HG03342 (cell line): ENCODE results near the gene DNAJC19.
A peak's percentile ranks its signal among the peaks of the same experiment; 100 is the strongest.
"Not testable (repeated sequence)": the region's sequence is repeated elsewhere in the genome, so short reads cannot be mapped to it uniquely, and the experiment has no call there.

Source experiments
- ATAC-seq: cut with Tn5 transposase; IDR thresholded peaks from one replicate; pipeline ENCODE4 v1.9.1; 2021; ENCODE audit warnings: mild to moderate bottlenecking, moderate library complexity; ENCODE audit not compliant: unreplicated experiment

DNAJC19 gene

GRCh38 chr3:180989291-180990163 is at the start of gene DNAJC19:
Gene DNAJC19 (minus strand): TSS chr3:180989736. CDS start chr3:180989602, 134 bp downstream.
- ATAC-seq: peak; percentile 95

GRCh38 chr3:181030948-181031347 is 41.4 kb upstream of the DNAJC19 start:
- no peak for ATAC-seq

GRCh38 chr3:181025204-181025603 is 35.7 kb upstream of the DNAJC19 start:
- no peak for ATAC-seq

GRCh38 chr3:181017690-181018089 is 28.2 kb upstream of the DNAJC19 start:
- no peak for ATAC-seq

- ATAC-seq: no peak
Observed at GRCh38 chr3:181009225-181009624, 19.7 kb upstream of the DNAJC19 start.

GRCh38 chr3:181008796-181009195 is 19.3 kb upstream of the DNAJC19 start:
- no peak for ATAC-seq

- no peak for ATAC-seq
Observed at GRCh38 chr3:181007262-181007661, 17.7 kb upstream of the DNAJC19 start.

GRCh38 chr3:181006541-181006940 is 17.0 kb upstream of the DNAJC19 start:
- ATAC-seq: no peak

- not testable (repeated sequence) for ATAC-seq
Observed at GRCh38 chr3:181003469-181003868, 13.9 kb upstream of the DNAJC19 start.

- not testable (repeated sequence) for ATAC-seq
Observed at GRCh38 chr3:181002331-181002730, 12.8 kb upstream of the DNAJC19 start.

GRCh38 chr3:180996415-180996932 is 6.9 kb upstream of the DNAJC19 start:
- no peak for ATAC-seq

- ATAC-seq: no peak
Observed at GRCh38 chr3:180990505-180990904, 969 bp upstream of the DNAJC19 start.

- no peak for ATAC-seq
Observed at GRCh38 chr3:180987344-180987743, 2.2 kb downstream of the DNAJC19 start.

- ATAC-seq: not testable (repeated sequence)
Observed at GRCh38 chr3:180986366-180986765, 3.2 kb downstream of the DNAJC19 start.

GRCh38 chr3:180983136-180983535 is 6.4 kb downstream of the DNAJC19 start:
- no peak for ATAC-seq

GRCh38 chr3:180981912-180982311 is 7.6 kb downstream of the DNAJC19 start:
- ATAC-seq: no peak

- ATAC-seq: peak; percentile 51
Observed at GRCh38 chr3:180980611-180981010, 8.9 kb downstream of the DNAJC19 start.

- no peak for ATAC-seq
Observed at GRCh38 chr3:180979961-180980360, 9.6 kb downstream of the DNAJC19 start.

GRCh38 chr3:180977498-180977897 is 12.0 kb downstream of the DNAJC19 start:
- no peak for ATAC-seq

- no peak for ATAC-seq
Observed at GRCh38 chr3:180974286-180974685, 15.2 kb downstream of the DNAJC19 start.

- ATAC-seq: peak; percentile 62
Observed at GRCh38 chr3:180973543-180973942, 16.0 kb downstream of the DNAJC19 start.

GRCh38 chr3:180970931-180971330 is 18.6 kb downstream of the DNAJC19 start:
- ATAC-seq: no peak
